Fibroblast of lung (primary cell): Measurements from ENCODE around the gene MPZL3. TPM values are rescaled to one million over a fixed set of nuclear protein-coding genes. Genes with fewer than 3 reads are reported as not detected.

ENCODE experiments used
- DNase-seq, 2 donors: peaks; one replicate each; pipeline versions ENCODE4 v3.0.0 to v3.0.0-alpha.2; 2010; ENCODE audit warnings: low read depth in 2 of 2
- H2AFZ ChIP-seq: 2 replicates; pipeline ENCODE4 v1.5.1; 2012; ENCODE audit warnings: low read length, control low read depth, inconsistent platforms
- H3K27ac ChIP-seq: 2 replicates; pipeline ENCODE4 v1.5.1; 2011; ENCODE audit warnings: low read length, control low read depth; ENCODE audit not compliant: insufficient read depth
- H3K27me3 ChIP-seq: 2 replicates; pipeline ENCODE4 v1.5.1; 2011; ENCODE audit warnings: mild to moderate bottlenecking, low read length; ENCODE audit not compliant: control insufficient read depth, insufficient read depth
- H3K36me3 ChIP-seq: 2 replicates; pipeline ENCODE4 v1.5.1; 2011; ENCODE audit warnings: low read length; ENCODE audit not compliant: control insufficient read depth, insufficient read depth
- H3K4me1 ChIP-seq: 2 replicates; pipeline ENCODE4 v1.5.1; 2011; ENCODE audit warnings: low read length; ENCODE audit not compliant: control insufficient read depth, insufficient read depth; ENCODE audit errors: extremely low read depth
- H3K4me2 ChIP-seq: 2 replicates; pipeline ENCODE4 v1.5.1; 2011; ENCODE audit warnings: low read length, control low read depth; ENCODE audit not compliant: insufficient read depth; ENCODE audit errors: extremely low read depth
- H3K4me3 ChIP-seq, 4 experiments: fragments of 200-600 bp in 1 of 4; sonication (generic) in 1 of 4; replicated peaks in 1 of 4; 2 replicates each; pipeline ENCODE4 v1.5.1; 2011 to 2016; ENCODE audit warnings: low read length in 4 of 4, low read depth in 3 of 4, mild to moderate bottlenecking in 3 of 4, control low read depth in 2 of 4, inconsistent platforms in 1 of 4, mixed read lengths in 1 of 4; ENCODE audit not compliant: insufficient read depth in 1 of 4; ENCODE audit errors: control extremely low read depth in 1 of 4
- H3K79me2 ChIP-seq: 2 replicates; pipeline ENCODE4 v1.5.1; 2012; ENCODE audit warnings: mild to moderate bottlenecking, low read length, inconsistent platforms; ENCODE audit not compliant: control insufficient read depth, insufficient read depth
- H3K9ac ChIP-seq: 2 replicates; pipeline ENCODE4 v1.5.1; 2011; ENCODE audit warnings: mild to moderate bottlenecking, low read length, control low read depth; ENCODE audit not compliant: insufficient read depth
- H3K9me3 ChIP-seq: 2 replicates; pipeline ENCODE4 v1.5.1; 2012; ENCODE audit warnings: low read depth, low read length; ENCODE audit not compliant: control insufficient read depth, insufficient read depth
- H4K20me1 ChIP-seq: 2 replicates; pipeline ENCODE4 v1.5.1; 2011; ENCODE audit warnings: low read length; ENCODE audit not compliant: control insufficient read depth, insufficient read depth; ENCODE audit errors: extremely low read depth
- EZH2 ChIP-seq: IDR thresholded peaks from 2 replicates; pipeline ENCODE4 v1.5.1; 2012; ENCODE audit warnings: low read length, control low read depth, mild to moderate bottlenecking; ENCODE audit errors: missing control alignments
- polyA plus RNA-seq, 2 donors: library from polyadenylated mRNA; depleted of rRNA in 1 of 2; stranded (reverse) in 1 of 2; unstranded in 1 of 2; fragments of >200 nt; gene quantifications; 2 replicates each; pipeline ENCODE4 v1.2.1, GENCODE V29; 2011 to 2012; ENCODE audit warnings: missing spikeins in 1 of 2
- total RNA-seq: library from RNA; depleted of rRNA; stranded (reverse); fragments of >200 nt; gene quantifications from 2 replicates; pipeline ENCODE4 v1.2.1, GENCODE V29; 2014
- TF ChIP-seq, protein P1 (sequence below), 2 donors: IDR thresholded peaks in 1 of 2; conservative IDR thresholded peaks in 1 of 2; 1 replicate in 1 of 2; 2 replicates in 1 of 2; pipeline ENCODE4 v1.5.1; 2011 to 2012; ENCODE audit warnings: low read length in 2 of 2, control low read depth in 1 of 2, inconsistent platforms in 1 of 2, low read depth in 1 of 2, mild to moderate bottlenecking in 1 of 2

MPZL3 gene
- total and polyA plus RNA-seq, 2 donors (not counting 1 experiment from before 2014, with no cell fraction given), result 0.33 to 0.44 TPM

GRCh38 chr11:118265954-118266353 is 13.8 kb upstream of the MPZL3 start:
- H3K4me2 ChIP-seq, result no peak overlapping the region
- TF ChIP-seq, protein P1, sequence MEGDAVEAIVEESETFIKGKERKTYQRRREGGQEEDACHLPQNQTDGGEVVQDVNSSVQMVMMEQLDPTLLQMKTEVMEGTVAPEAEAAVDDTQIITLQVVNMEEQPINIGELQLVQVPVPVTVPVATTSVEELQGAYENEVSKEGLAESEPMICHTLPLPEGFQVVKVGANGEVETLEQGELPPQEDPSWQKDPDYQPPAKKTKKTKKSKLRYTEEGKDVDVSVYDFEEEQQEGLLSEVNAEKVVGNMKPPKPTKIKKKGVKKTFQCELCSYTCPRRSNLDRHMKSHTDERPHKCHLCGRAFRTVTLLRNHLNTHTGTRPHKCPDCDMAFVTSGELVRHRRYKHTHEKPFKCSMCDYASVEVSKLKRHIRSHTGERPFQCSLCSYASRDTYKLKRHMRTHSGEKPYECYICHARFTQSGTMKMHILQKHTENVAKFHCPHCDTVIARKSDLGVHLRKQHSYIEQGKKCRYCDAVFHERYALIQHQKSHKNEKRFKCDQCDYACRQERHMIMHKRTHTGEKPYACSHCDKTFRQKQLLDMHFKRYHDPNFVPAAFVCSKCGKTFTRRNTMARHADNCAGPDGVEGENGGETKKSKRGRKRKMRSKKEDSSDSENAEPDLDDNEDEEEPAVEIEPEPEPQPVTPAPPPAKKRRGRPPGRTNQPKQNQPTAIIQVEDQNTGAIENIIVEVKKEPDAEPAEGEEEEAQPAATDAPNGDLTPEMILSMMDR (conservative IDR thresholded peaks at IDR 0.05 in 1 of 2, IDR thresholded peaks at IDR 0.05 in 1 of 2; ENCODE audit: low read depth in 1 of 2, low read length in 2 of 2), result no peak
- TF ChIP-seq EZH2, result no peak
- H2AFZ ChIP-seq, result no peak overlapping the region
- H3K79me2 ChIP-seq, result no peaks in the 10 kb centered on the region
- no peak overlapping the region for H3K27ac ChIP-seq
- no peaks in the 10 kb centered on the region for H3K4me1 ChIP-seq
- DNase-seq, result no peak
- no peaks in the 10 kb centered on the region for H4K20me1 ChIP-seq
- H3K9ac ChIP-seq, result no peak overlapping the region
- H3K36me3 ChIP-seq, result no peaks in the 10 kb centered on the region
- peaks cover 36% of the 10 kb centered on the region for H3K27me3 ChIP-seq
- no peaks in the 10 kb centered on the region for H3K9me3 ChIP-seq
- H3K4me3 ChIP-seq, result no peak overlapping the region

GRCh38 chr11:118264569-118265465 is 12.7 kb upstream of the MPZL3 start:
- H2AFZ ChIP-seq, result no peak overlapping the region
- H3K9ac ChIP-seq, result no peak overlapping the region
- H4K20me1 ChIP-seq, result no peaks in the 10 kb centered on the region

More at GRCh38 chr11:118264569-118265465, 12.7 kb upstream of the MPZL3 start:
- H3K27ac ChIP-seq, result no peak overlapping the region
- H3K4me1 ChIP-seq, result no peaks in the 10 kb centered on the region
- TF ChIP-seq, protein P1 (conservative IDR thresholded peaks at IDR 0.05 in 1 of 2, IDR thresholded peaks at IDR 0.05 in 1 of 2; ENCODE audit: low read depth in 1 of 2, low read length in 2 of 2), result no peak
- no peak for TF ChIP-seq EZH2
- H3K27me3 ChIP-seq, result peaks cover 38% of the 10 kb centered on the region
- no peak for DNase-seq
- H3K9me3 ChIP-seq, result no peaks in the 10 kb centered on the region
- H3K4me3 ChIP-seq, result no peak overlapping the region
- no peaks in the 10 kb centered on the region for H3K36me3 ChIP-seq
- H3K79me2 ChIP-seq, result no peaks in the 10 kb centered on the region
- no peak overlapping the region for H3K4me2 ChIP-seq
